Stimulated activated CD8-positive, alpha-beta memory T cell treated with anti-CD3 and anti-CD28 coated beads, Interleukin-12 subunit alpha, Interleukin-12 subunit beta, amount 100 ng/mL, for 1 hour (primary cell): ENCODE data around the gene NR5A1.

Source experiments
- DNase-seq: peaks from one replicate; pipeline ENCODE4 v3.0.0-alpha.2; 2020; ENCODE audit warnings: low read depth

The NR5A1 gene

DNA sequence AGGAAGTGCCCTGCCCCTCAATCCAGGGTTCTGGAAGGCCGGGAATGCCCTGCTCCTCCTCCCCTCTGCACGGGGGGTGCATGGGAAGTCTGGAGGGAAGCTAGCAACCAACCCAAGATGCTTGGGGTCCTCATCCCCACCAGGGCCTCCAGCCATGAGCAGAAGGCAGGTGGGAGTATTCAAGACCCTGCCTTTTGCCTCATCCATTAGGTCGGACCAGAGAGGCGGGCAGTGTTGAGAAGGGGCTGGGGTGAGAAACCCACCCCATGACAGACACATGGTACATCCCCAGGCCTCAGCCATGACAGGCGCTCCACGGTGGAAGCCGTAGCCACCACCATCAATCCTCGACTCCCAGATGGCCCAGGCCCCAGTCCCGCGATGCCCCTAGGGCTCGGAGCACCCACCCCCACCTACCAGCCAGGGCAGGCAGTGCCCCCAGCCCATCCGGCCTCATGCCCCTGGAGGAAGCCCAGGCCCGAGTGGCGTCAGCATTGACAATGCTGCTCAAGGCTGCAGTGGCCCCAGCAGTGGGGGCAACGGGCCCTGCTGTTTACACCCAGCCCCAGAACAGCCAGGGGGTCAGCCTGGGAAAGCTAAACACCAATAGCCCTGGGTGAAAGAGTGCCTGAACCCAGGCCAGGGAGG, 8.6 kb downstream of the NR5A1 start:
- DNase-seq: no peak

DNA sequence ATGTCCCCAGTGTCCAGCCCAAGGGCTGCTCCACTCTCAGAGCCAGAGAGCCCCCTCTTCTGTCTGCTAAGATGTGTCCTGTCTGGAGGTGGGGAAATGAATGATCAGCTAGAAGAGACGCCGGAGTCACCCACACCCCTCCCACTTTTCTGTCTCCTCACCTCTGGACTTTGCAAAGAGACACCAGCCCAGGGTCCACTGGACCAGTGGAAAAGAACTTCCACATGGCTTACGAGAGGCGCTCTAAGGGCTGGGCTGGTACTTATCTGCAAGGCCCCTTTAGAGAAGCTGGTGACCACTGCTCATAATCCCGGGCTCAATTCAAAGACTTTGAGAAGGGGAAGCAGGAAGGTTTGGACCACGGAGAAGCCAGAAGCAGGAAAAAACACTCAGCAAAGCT, 9.2 kb downstream of the NR5A1 start:
- DNase-seq: no peak

- no peak for DNase-seq
Observed at GRCh38 chr9:124497441-124497840, 9.8 kb downstream of the NR5A1 start.

- DNase-seq: no peak
Observed at GRCh38 chr9:124496463-124496862, 10.7 kb downstream of the NR5A1 start.

- no peak for DNase-seq
Observed at GRCh38 chr9:124496075-124496449, 11.1 kb downstream of the NR5A1 start.

DNA sequence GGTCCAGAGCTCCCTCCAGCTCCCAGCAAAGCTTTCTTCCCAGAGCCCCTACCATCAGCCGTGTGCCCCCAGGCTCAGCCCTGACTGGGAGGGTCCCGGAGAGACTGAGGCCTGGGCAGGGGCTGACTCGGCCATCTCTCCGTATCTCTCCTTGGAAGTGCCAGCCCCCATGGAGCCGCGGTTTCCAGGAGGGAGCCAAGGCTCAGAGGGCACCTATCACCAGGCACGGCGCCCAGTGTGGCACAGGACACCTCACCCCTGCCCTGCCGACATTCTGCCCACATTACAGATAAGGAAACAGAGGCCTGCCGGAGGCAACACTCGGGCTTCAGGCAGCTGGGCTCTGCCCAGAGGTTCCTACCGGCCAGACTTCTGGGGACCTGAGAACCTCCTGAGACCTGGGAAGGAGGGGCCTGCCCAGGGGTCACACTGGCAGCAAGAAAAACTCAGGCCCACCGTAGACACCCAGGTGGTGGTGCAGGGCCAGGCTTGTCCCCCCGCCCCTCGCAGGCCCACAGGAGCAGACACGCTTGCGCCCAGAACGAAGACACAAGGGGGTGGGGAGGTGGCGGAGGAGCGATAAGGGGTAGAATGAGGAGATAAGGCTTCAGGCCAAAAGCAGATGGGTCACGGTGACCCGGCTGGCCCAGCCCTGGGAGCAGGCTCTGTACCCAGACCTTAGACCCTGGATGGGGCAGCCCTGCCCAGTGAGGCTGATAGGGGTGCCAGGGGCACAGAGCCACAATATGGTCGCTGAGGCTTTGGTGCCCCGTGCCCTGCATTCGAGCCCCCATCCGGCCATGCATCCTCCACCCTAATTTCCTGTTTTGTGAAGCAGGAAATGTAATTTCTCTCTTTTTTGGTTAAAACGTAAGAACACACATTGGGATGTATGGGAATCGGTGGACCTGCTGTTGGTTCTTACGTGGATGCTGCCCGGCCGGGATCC, 11.8 kb downstream of the NR5A1 start:
- no peak for DNase-seq

DNA sequence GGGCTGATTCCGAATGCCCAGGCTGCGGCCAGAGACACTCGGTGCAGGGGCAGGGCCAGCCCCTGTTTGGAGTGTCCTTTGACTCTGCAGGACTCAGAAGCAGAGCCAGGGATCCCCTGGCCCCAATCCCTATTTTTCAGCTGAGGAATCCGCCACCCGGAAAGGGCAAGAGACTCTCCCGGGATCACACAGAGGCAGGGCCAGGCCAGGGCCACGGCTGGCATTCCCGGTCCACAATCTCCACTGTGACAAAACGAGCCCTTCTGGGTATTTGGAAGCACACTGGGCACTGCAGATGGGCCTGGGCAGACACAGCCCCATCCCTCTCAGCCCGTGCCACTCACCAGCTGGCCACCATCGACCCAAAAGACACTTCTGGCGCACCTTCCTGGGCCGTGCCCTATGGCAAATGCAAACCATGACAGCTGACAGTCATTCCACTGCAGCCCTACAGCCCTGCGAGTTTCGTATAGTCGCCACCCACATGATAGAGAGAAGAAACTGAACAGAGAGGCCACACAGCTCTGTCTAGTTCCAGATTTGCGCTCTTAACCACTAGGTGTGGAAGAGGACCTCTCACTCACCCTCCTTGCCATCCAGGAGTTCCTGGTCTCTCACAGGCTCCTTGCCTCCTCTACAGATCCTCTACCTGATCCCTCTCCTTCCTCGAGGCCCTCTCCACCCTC, 13.3 kb downstream of the NR5A1 start:
- no peak for DNase-seq

- DNase-seq: no peak
Observed at GRCh38 chr9:124493218-124493617, 14.0 kb downstream of the NR5A1 start.

DNA sequence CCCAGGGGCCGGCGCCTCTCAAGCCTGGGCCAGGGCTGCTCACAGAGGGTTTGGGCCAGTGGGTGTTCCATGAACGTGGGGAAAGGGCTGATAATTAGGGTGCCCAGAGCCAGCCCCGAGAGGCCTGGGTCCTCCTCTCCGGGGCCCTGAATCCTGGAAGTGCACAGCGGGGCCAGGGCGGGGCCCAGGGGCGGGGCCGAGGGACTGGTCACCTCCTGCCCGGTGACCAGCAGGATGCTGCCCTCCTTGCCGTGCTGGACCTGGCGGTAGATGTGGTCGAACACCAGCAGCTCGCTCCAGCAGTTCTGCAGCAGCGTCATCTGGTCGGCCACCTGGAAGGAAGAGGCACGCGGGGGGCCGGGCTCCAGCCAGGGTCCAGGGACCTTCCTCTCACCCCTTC, 14.4 kb downstream of the NR5A1 start:
- no peak for DNase-seq

DNA sequence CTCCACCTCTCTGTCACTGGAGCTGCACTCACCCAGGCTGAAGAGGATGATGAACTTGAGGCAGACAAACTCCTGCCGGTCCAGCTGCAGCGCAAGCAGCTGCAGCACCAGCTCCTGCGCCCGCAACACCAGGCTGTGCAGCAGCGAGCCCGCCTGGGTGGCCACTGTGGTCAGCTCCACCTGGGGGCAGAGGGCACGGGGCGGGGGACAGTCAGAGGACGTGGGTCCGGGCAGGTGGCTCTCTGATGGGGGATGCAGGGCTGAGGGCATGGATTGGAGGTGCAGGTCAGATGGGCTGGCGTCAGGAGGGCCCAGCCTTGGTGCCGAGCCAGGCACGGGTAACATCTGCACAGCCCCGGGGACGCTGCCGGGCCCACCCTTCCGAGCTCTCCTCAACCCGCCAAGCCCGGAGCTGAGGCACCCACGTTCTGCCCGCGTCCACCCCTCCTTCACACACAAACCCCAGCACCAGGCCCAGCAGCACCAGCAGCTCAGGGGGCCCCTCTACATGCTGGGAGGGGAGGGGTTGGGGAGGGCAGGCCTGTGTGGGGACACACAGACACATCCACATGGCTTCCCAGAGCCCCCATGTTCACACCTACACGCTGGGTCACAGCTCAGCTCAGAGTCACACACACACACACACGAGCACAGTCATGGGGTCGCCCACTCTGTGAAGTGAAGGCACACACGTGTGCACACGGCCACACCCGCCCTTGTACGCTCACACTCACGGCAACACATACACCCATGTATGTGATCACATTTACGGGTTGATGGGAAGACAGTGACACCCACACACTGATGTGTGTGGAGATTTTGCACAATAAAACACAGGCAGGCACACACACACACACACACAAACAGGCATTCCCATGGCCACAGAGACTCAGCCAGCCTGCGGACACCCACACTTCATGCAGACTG, 15.9 kb downstream of the NR5A1 start:
- DNase-seq: no peak

DNA sequence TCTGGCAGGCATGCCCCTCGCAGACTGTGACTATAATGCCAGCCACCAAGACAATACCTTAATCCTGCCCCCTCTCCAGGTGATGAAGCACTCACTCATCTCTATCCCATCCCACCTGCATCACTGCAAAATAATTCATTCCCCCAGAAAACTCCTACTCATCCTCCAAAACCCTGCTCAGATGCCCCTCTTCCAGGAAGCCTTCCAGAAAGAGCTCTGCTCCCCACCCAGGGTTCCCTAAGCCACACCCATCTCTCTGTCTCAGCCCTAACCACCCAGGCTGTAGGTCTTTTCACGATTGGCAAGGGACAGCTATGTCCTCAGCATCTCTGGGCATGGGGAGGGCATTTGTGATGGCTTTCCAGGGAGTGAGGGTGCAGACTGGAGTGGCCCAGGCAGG, 17.2 kb downstream of the NR5A1 start:
- DNase-seq: no peak

GRCh38 chr9:124489222-124489621, 18.0 kb downstream of the NR5A1 start:
- DNase-seq: no peak

GRCh38 chr9:124488641-124489210, 18.5 kb downstream of the NR5A1 start:
- DNase-seq: no peak

GRCh38 chr9:124487260-124488182, 19.7 kb downstream of the NR5A1 start:
- DNase-seq: no peak

GRCh38 chr9:124486778-124487259, 20.4 kb downstream of the NR5A1 start:
- DNase-seq: no peak

- no peak for DNase-seq
Observed at GRCh38 chr9:124485936-124486335, 21.3 kb downstream of the NR5A1 start.

GRCh38 chr9:124485201-124485600, 22.0 kb downstream of the NR5A1 start:
- no peak for DNase-seq

- DNase-seq: no peak
Observed at GRCh38 chr9:124483481-124483880, 23.7 kb downstream of the NR5A1 start.

- no peak for DNase-seq
Observed at GRCh38 chr9:124482431-124483031, 24.7 kb downstream of the NR5A1 start.

- no peak for DNase-seq
Observed at GRCh38 chr9:124481115-124481514, 26.1 kb downstream of the NR5A1 start.
